Endodermal cell (in vitro differentiated cells): ENCODE measurements around the gene FOXK2. TPM values are rescaled to one million over a fixed set of nuclear protein-coding genes. Genes with fewer than 3 reads are reported as not detected.

ENCODE experiments used
- DNase-seq: peaks from one replicate; pipeline ENCODE4 v3.0.0-alpha.2; 2017
- H3K27ac ChIP-seq: 2 replicates; pipeline ENCODE4 v1.5.1; 2013; ENCODE audit warnings: mild to moderate bottlenecking, low read depth, low read length, moderate library complexity
- H3K27me3 ChIP-seq: 2 replicates; pipeline ENCODE4 v1.6.1; 2013; ENCODE audit warnings: mild to moderate bottlenecking, low read length, moderate library complexity; ENCODE audit not compliant: insufficient read depth, control insufficient read depth, poor library complexity, severe bottlenecking
- H3K36me3 ChIP-seq: 2 replicates; pipeline ENCODE4 v1.7.0; 2013; ENCODE audit warnings: mild to moderate bottlenecking, low read length, moderate library complexity; ENCODE audit not compliant: control insufficient read depth, insufficient read depth
- H3K4me1 ChIP-seq: one replicate; pipeline ENCODE4 v1.7.0; 2013; ENCODE audit warnings: low read length; ENCODE audit not compliant: control insufficient read depth, insufficient read depth
- H3K4me3 ChIP-seq: 2 replicates; pipeline ENCODE4 v1.5.1; 2013; ENCODE audit warnings: mild to moderate bottlenecking, low read length, moderate library complexity
- H3K9ac ChIP-seq: 2 replicates; pipeline ENCODE4 v1.6.1; 2013; ENCODE audit warnings: mild to moderate bottlenecking, low read length, moderate library complexity; ENCODE audit not compliant: poor library complexity, severe bottlenecking; ENCODE audit errors: extremely low read depth
- H3K9me3 ChIP-seq: 2 replicates; pipeline ENCODE4 v1.6.1; 2013; ENCODE audit warnings: mild to moderate bottlenecking, low read length, moderate library complexity; ENCODE audit not compliant: control insufficient read depth
- H3K27ac Mint-ChIP-seq: 2 replicates; pipeline ENCODE4 v1.8.0; 2020; ENCODE audit warnings: mixed read lengths
- H3K27me3 Mint-ChIP-seq: 2 replicates; pipeline ENCODE4 v1.8.0; 2021; ENCODE audit warnings: mild to moderate bottlenecking, mixed read lengths; ENCODE audit not compliant: insufficient read depth
- H3K36me3 Mint-ChIP-seq: 2 replicates; pipeline ENCODE4 v1.8.0; 2020; ENCODE audit warnings: low read depth, mixed read lengths
- H3K4me1 Mint-ChIP-seq: 2 replicates; pipeline ENCODE4 v1.8.0; 2020; ENCODE audit warnings: mixed read lengths
- H3K4me3 Mint-ChIP-seq: 2 replicates; pipeline ENCODE4 v1.8.0; 2020; ENCODE audit warnings: mild to moderate bottlenecking, moderate library complexity, mixed read lengths
- H3K9me3 Mint-ChIP-seq: 2 replicates; pipeline ENCODE4 v1.8.0; 2020; ENCODE audit warnings: mild to moderate bottlenecking, mixed read lengths
- WGBS, 2 experiments: methylation state at CpG; one replicate each; pipeline versions ENCODE4 v1.1.5 to v1.1.7; 2013; ENCODE audit warnings: missing lambda C conversion rate in 2 of 2, mixed read lengths in 1 of 2; ENCODE audit not compliant: insufficient coverage in 1 of 2, insufficient read length in 1 of 2; 5-methylcytosine and 5-hydroxymethylcytosine counted together
- total RNA-seq, 2 donors: library from RNA; stranded (reverse); fragmentation: NEBNext Ultra II Directional in 1 of 2; extraction: Animal tissue kit (Norgen Biotek cat#: 25700) in 1 of 2; gene quantifications; 2 replicates in 1 of 2; 3 replicates in 1 of 2; pipeline ENCODE4 v1.2.1, GENCODE V29; 2021
- TF ChIP-seq, protein P1 (sequence below): fragments of 200-600 bp; sonication (generic); conservative IDR thresholded peaks from 2 replicates; pipeline ENCODE4 v1.5.0; 2021; ENCODE audit warnings: antibody characterized with exemption, mild to moderate bottlenecking

The FOXK2 gene
- total RNA-seq, 2 donors from 2014 or later = 67.2 to 68.1 TPM

DNA sequence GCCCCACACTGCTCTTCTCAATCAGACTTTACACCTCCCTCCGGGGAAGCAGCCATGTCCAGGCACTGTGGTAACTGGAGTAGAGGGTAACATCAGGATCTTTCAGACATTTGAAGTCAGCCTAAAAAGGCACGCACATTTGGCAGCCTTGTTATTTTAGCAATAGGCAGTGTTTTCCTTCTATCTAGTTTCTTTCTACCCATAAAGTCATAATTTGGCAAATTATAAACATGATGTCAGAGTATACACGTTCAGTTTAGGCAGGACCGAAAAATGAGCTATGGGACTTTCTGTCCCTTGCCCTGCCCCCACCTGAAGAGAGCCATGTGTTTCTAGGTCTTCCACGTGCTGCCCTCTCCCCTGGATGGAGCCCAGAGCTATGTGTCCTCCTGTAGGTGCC, 39.9 kb upstream of the FOXK2 start:
- Mint-ChIP-seq H3K27me3 (no peaks in the 10 kb centered on the region), H3K4me3 (no peak overlapping the region), H3K27ac (no peak overlapping the region), H3K9me3 (no peaks in the 10 kb centered on the region), H3K4me1 (no peaks in the 10 kb centered on the region), H3K36me3 (peaks cover 41% of the 10 kb centered on the region)
- WGBS, 2 experiments = 92% methylated on average over 4 to 5 of the region's 5 CpGs
- no peaks in the 10 kb centered on the region for H3K27me3 ChIP-seq
- no peak for DNase-seq
- no peak overlapping the region for H3K27ac ChIP-seq
- no peak overlapping the region for H3K4me3 ChIP-seq
- H3K4me1 ChIP-seq = no peaks in the 10 kb centered on the region
- H3K9ac ChIP-seq = no peak overlapping the region
- TF ChIP-seq, protein P1, sequence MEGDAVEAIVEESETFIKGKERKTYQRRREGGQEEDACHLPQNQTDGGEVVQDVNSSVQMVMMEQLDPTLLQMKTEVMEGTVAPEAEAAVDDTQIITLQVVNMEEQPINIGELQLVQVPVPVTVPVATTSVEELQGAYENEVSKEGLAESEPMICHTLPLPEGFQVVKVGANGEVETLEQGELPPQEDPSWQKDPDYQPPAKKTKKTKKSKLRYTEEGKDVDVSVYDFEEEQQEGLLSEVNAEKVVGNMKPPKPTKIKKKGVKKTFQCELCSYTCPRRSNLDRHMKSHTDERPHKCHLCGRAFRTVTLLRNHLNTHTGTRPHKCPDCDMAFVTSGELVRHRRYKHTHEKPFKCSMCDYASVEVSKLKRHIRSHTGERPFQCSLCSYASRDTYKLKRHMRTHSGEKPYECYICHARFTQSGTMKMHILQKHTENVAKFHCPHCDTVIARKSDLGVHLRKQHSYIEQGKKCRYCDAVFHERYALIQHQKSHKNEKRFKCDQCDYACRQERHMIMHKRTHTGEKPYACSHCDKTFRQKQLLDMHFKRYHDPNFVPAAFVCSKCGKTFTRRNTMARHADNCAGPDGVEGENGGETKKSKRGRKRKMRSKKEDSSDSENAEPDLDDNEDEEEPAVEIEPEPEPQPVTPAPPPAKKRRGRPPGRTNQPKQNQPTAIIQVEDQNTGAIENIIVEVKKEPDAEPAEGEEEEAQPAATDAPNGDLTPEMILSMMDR = no peak
- peaks cover 48% of the 10 kb centered on the region for H3K36me3 ChIP-seq
- H3K9me3 ChIP-seq = no peaks in the 10 kb centered on the region

DNA sequence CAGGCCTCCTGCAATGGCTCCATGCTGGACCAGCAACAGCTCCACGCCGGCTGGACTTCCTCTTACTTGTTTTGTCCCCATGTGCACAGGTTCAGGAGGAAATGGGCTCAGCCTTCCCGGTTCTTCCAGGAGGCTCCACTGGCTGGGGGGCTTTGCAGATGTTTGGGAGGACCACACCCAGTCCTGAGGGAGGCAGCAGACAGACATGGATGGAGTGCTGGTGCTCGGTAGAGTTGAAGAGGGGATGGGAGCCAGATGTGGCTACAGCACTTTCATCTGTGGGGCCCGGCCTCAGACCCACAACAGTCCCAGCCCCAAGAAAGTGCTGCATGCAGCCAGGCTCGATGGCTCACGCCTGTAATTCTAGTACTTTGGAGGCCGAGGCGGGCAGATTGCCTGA, 39.2 kb upstream of the FOXK2 start:
- Histone ChIP-seq H3K9ac (no peak overlapping the region), H3K27ac (no peak overlapping the region), H3K36me3 (peaks cover 51% of the 10 kb centered on the region), H3K27me3 (no peaks in the 10 kb centered on the region), H3K9me3 (no peaks in the 10 kb centered on the region), H3K4me1 (no peaks in the 10 kb centered on the region), H3K4me3 (no peak overlapping the region)
- Mint-ChIP-seq H3K9me3 (no peaks in the 10 kb centered on the region), H3K27ac (no peak overlapping the region), H3K4me1 (no peaks in the 10 kb centered on the region), H3K4me3 (no peak overlapping the region), H3K27me3 (no peaks in the 10 kb centered on the region), H3K36me3 (peaks cover 42% of the 10 kb centered on the region)
- TF ChIP-seq, protein P1 = no peak
- 94 to 95% methylated on average over 6 to 9 of the region's 9 CpGs for WGBS, 2 experiments
- no peak for DNase-seq

- no peak for DNase-seq
- Histone ChIP-seq H3K9ac (no peak overlapping the region), H3K4me1 (no peaks in the 10 kb centered on the region), H3K4me3 (no peak overlapping the region), H3K9me3 (no peaks in the 10 kb centered on the region), H3K27ac (no peak overlapping the region), H3K36me3 (peaks cover 59% of the 10 kb centered on the region), H3K27me3 (no peaks in the 10 kb centered on the region)
- 57 to 97% methylated on average over 1 to 6 of the region's 6 CpGs for WGBS, 2 experiments
- H3K9me3 Mint-ChIP-seq = no peaks in the 10 kb centered on the region
- peaks cover 56% of the 10 kb centered on the region for H3K36me3 Mint-ChIP-seq
- H3K4me1 Mint-ChIP-seq = no peaks in the 10 kb centered on the region
- H3K27ac Mint-ChIP-seq = no peak overlapping the region
- H3K4me3 Mint-ChIP-seq = no peak overlapping the region
- no peaks in the 10 kb centered on the region for H3K27me3 Mint-ChIP-seq
- TF ChIP-seq, protein P1 = no peak
Observed at GRCh38 chr17:82483204-82483660, 36.3 kb upstream of the FOXK2 start.
